Sigmoid colon (tissue), 4 donors: Measurements from ENCODE around the gene OVAAL.

Source experiments
- CTCF ChIP-seq, 4 experiments: fragments of 450-650 bp in 3 of 4; fragments of 200-600 bp in 1 of 4; IDR thresholded peaks; one replicate each; pipeline ENCODE4 v1.5.1; 2016 to 2019; ENCODE audit warnings: antibody characterized with exemption in 4 of 4, mild to moderate bottlenecking in 3 of 4, moderate library complexity in 2 of 4
- EP300 ChIP-seq, 4 donors: sonication (generic); formaldehyde crosslinking; IDR thresholded peaks; one replicate each; pipeline ENCODE4 v1.6.1; 2017; ENCODE audit warnings: antibody characterized with exemption in 4 of 4
- POLR2AphosphoS5 ChIP-seq, 4 donors: sonication (generic); formaldehyde crosslinking; IDR thresholded peaks; one replicate each; pipeline ENCODE4 v1.6.1; 2017; ENCODE audit warnings: antibody characterized with exemption in 4 of 4

GRCh38 chr1:180600343-180600742, 41.6 kb downstream of the OVAAL start:
- TF ChIP-seq EP300 (IDR thresholded peaks at IDR 0.05): no peak
- no peak for TF ChIP-seq CTCF (IDR thresholded peaks at IDR 0.05)
- TF ChIP-seq POLR2AphosphoS5 (IDR thresholded peaks at IDR 0.05): no peak
